GM21717 (cell line): ENCODE measurements around the gene OLFM1.

Experiments
- ATAC-seq: cut with Tn5 transposase; IDR thresholded peaks from one replicate; pipeline ENCODE4 v1.9.1; 2021; ENCODE audit warnings: mild to moderate bottlenecking, moderate library complexity; ENCODE audit not compliant: unreplicated experiment

The OLFM1 gene

GRCh38 chr9:135167849-135168655 lies 80.6 kb downstream of the OLFM1 start:
- no peak for ATAC-seq

- no peak for ATAC-seq
Observed at GRCh38 chr9:135169709-135170226, 82.3 kb downstream of the OLFM1 start.

DNA sequence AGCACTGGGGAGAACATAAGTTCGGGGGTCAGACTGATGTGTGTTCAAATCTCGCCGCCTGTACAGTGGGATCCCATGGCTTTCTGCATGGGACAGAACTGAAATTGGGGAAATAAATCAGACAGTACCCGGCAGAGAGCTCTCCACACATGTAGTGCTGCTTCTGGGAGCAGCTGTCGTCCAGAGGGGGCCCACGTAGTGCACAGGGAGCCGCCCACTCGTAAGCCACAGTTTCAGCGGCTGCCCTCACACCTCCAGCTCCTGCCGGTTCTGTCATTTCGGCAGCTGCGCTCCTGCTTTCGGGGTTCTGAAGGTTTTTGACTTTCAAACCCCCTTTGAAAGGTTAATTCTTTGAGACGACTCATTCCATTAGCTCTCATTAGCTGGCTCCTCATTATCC lies 83.1 kb downstream of the OLFM1 start:
- no peak for ATAC-seq
